ENCODE data around the gene EIF6. TPM values are rescaled to one million over a fixed set of nuclear protein-coding genes. Genes with fewer than 3 reads are reported as not detected.

EIF6 gene
- total and polyA plus RNA-seq, 9 of the 15 experiments (the other 6 are each of a cell fraction or from before 2014, with no cell fraction given), result 165 to 832 (median 229) TPM

- H3K79me2 ChIP-seq (ENCODE audit: control insufficient read depth, insufficient read depth, low read length), result peaks cover 38% of the 10 kb centered on the region
- H4K20me1 ChIP-seq (replicated peaks; ENCODE audit: control insufficient read depth, insufficient read depth, low read length), result no peaks in the 10 kb centered on the region
- ATAC-seq, result no peak
- ChIA-PET CTCF (ENCODE audit: low intra/inter-chr PET ratio) (no interaction called here), POLR2A (interaction anchor here (1.1 kb wide), 1 partner anchor 11 kb away, joined by 3 read pairs; no protein-coding TSS in a partner anchor)
- peak in 2 of 4 experiments; percentile 21 to 67 for DNase-seq (ENCODE audit: extremely low read depth in 1 of 4, low spot score in 3 of 4)
- intact Hi-C loops (cut with micrococcal nuclease) (no loop called here), in situ Hi-C loops (cut with MboI) (no loop called here)
- H3K4me3 ChIP-seq, result no peak overlapping the region
- no TSS peak for BruUV-seq (replicated peaks)
- H3K27me3 ChIP-seq (ENCODE audit: control insufficient read depth in 2 of 2, insufficient read depth in 2 of 2, low read length in 2 of 2), result 0 out of 5 replicates have a peak, but pooled peaks cover 0 to 4% of the 10 kb centered on the region in 2 experiments
- H3K9me1 ChIP-seq (ENCODE audit: control insufficient read depth, insufficient read depth, low read length), result no peaks in the 10 kb centered on the region
- WGBS (ENCODE audit: insufficient coverage, low coverage, missing lambda C conversion rate), result 10% methylated on average over 5 of the region's 5 CpGs
- H3K4me1 ChIP-seq (replicated peaks in 1 of 2; ENCODE audit: control insufficient read depth in 2 of 2, insufficient read depth in 2 of 2, low read length in 2 of 2), result peaks cover 10 to 47% of the 10 kb centered on the region in 2 experiments; a peak in 4 of 5 replicates
- FAIRE-seq, result peak; percentile 82
- H2AFZ ChIP-seq (ENCODE audit: low read depth, low read length), result no peak overlapping the region
- H3K9ac ChIP-seq (ENCODE audit: insufficient read depth in 1 of 2, low read depth in 2 of 2, low read length in 2 of 2), result 0 out of 4 replicates have a peak overlapping the region, but pooled peaks of 1 of the 2 experiments have one; percentile 6
- H3K9me3 ChIP-seq (replicated peaks; ENCODE audit: control insufficient read depth, insufficient read depth, low read depth, low read length), result no peaks in the 10 kb centered on the region
- H3K4me2 ChIP-seq (ENCODE audit: insufficient read depth, low read length), result peak overlapping the region; percentile 95
- peaks cover 24% of the 10 kb centered on the region for H3K36me3 ChIP-seq (ENCODE audit: control insufficient read depth, insufficient read depth, low read length)
- peak overlapping the region; percentile 1 for H3K27ac ChIP-seq (ENCODE audit: extremely low read depth, low read depth, low read length)
- TF ChIP-seq, protein P1, sequence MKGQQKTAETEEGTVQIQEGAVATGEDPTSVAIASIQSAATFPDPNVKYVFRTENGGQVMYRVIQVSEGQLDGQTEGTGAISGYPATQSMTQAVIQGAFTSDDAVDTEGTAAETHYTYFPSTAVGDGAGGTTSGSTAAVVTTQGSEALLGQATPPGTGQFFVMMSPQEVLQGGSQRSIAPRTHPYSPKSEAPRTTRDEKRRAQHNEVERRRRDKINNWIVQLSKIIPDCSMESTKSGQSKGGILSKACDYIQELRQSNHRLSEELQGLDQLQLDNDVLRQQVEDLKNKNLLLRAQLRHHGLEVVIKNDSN (CRISPR knock-in tag; IDR thresholded peaks at IDR 0.05), result no peak
- TF ChIP-seq HDGF (IDR thresholded peaks at IDR 0.05), result no peak
- TF ChIP-seq MAFK (IDR thresholded peaks at IDR 0.05; ENCODE audit: low read length), result peak; percentile 98
- TF ChIP-seq ZNF184 (CRISPR knock-in tag; IDR thresholded peaks at IDR 0.05), result no peak
- TF ChIP-seq CBX8 (IDR thresholded peaks at IDR 0.05; ENCODE audit: borderline replicate concordance, extremely low read depth, low read depth, low read length, poor library complexity, severe bottlenecking), result no peak
- TF ChIP-seq ZNF408 (CRISPR knock-in tag; IDR thresholded peaks at IDR 0.05; ENCODE audit: low read depth), result no peak
- TF ChIP-seq CCNT2 (IDR thresholded peaks at IDR 0.05; ENCODE audit: borderline replicate concordance, extremely low read depth, insufficient read length, low read depth, low read length), result no peak
- no peak for TF ChIP-seq BCL6 (CRISPR knock-in tag; IDR thresholded peaks at IDR 0.05)
- no peak for TF ChIP-seq PHF8 (IDR thresholded peaks at IDR 0.05; ENCODE audit: borderline replicate concordance, low read length)
- no peak for TF ChIP-seq BDP1 (IDR thresholded peaks at IDR 0.05; ENCODE audit: insufficient read depth, insufficient read length)
- TF ChIP-seq GATAD2A (IDR thresholded peaks at IDR 0.05), result peak; percentile 62; the same call in 1 of the 2 replicates
- TF ChIP-seq SIX5 (IDR thresholded peaks at IDR 0.05; ENCODE audit: borderline replicate concordance in 1 of 2, insufficient read depth in 1 of 2, low read depth in 1 of 2, low read length in 2 of 2), result no peak
- peak; percentile 48; the same call in 1 of the 2 replicates for TF ChIP-seq SNIP1 (IDR thresholded peaks at IDR 0.05; ENCODE audit: low read depth)
- TF ChIP-seq SREBF2 (CRISPR knock-in tag; IDR thresholded peaks at IDR 0.05), result no peak
- peak; percentile 40; the same call in 1 of the 2 replicates for TF ChIP-seq ATF1 (CRISPR knock-in tag; IDR thresholded peaks at IDR 0.05)
- TF ChIP-seq ATF1 (tag; IDR thresholded peaks at IDR 0.05), result peak; percentile 97
- TF ChIP-seq LARP7 (IDR thresholded peaks at IDR 0.05), result 0 out of 2 replicates have a peak, but pooled peaks have one; percentile 18
- TF ChIP-seq ZZZ3 (IDR thresholded peaks at IDR 0.05), result no peak
- peak; percentile 66 for TF ChIP-seq TAF9B (IDR thresholded peaks at IDR 0.05; ENCODE audit: partially characterized antibody)
- TF ChIP-seq ZNF75A (CRISPR knock-in tag; IDR thresholded peaks at IDR 0.05), result no peak
- TF ChIP-seq TRIM25 (IDR thresholded peaks at IDR 0.05; ENCODE audit: borderline replicate concordance), result no peak
- peak in 1 of 2 experiments; percentile 81; a peak in 1 of 4 replicates for TF ChIP-seq CSDE1 (IDR thresholded peaks at IDR 0.05)
- no peak for TF ChIP-seq ZNF41 (CRISPR knock-in tag; conservative IDR thresholded peaks at IDR 0.05)
- TF ChIP-seq ZNF263 (CRISPR knock-in tag; IDR thresholded peaks at IDR 0.05; ENCODE audit: borderline replicate concordance), result no peak
Observed at GRCh38 chr20:35285806-35286076, 1.2 kb upstream of the EIF6 start.

All from K562 (cell line).